ENCODE measurements around the gene PCIF1. TPM values are rescaled to one million over a fixed set of nuclear protein-coding genes. Genes with fewer than 3 reads are reported as not detected.

Gene PCIF1
- total RNA-seq, 2 experiments from 2014 or later, result 54.5 to 58.3 TPM

- Mint-ChIP-seq H3K4me1 (peaks cover 38% of the 10 kb centered on the region), H3K27me3 (peaks cover 11% of the 10 kb centered on the region), H3K4me3 (no peak overlapping the region), H3K36me3 (no peaks in the 10 kb centered on the region), H3K27ac (no peak overlapping the region), H3K9me3 (no peaks in the 10 kb centered on the region)
- ATAC-seq (ENCODE audit: low read depth) (no peak), DNase-seq (no peak)
- POLR2A ChIA-PET, result no interaction called here
These were observed 62.7 kb downstream of the PCIF1 start for GRCh38 chr20:45997187-45997586.

Other genes with a start within 250 kb of the PCIF1 start
- not detected for gene WFDC13, start 232.6 kb upstream of the PCIF1 start, total RNA-seq
- gene WFDC10B, start 229.7 kb upstream of the PCIF1 start, total RNA-seq, result not detected
- not detected for gene SPINT4, start 212.3 kb upstream of the PCIF1 start, total RNA-seq
- not detected for gene WFDC3, start 142.8 kb upstream of the PCIF1 start, total RNA-seq
- 10 to 100 TPM; 29.0 to 30.9 TPM for gene DNTTIP1, start 142.7 kb upstream of the PCIF1 start, total RNA-seq
- 100 to 1,000 TPM; 153 to 154 TPM for gene UBE2C, start 122.0 kb upstream of the PCIF1 start, total RNA-seq
- not detected for gene TNNC2, start 107.4 kb upstream of the PCIF1 start, total RNA-seq
- gene SNX21, start 100.9 kb upstream of the PCIF1 start, total RNA-seq, result 1 to 10 TPM; 2.0 to 2.5 TPM
- gene ACOT8, start 77.3 kb upstream of the PCIF1 start, total RNA-seq, result 10 to 100 TPM; 35.4 to 38.6 TPM
- 1 to 10 TPM; 5.3 to 5.7 TPM for gene ZSWIM3, start 77.1 kb upstream of the PCIF1 start, total RNA-seq
- 10 to 100 TPM; 12.2 to 13.0 TPM for gene ZSWIM1, start 53.5 kb upstream of the PCIF1 start, total RNA-seq
- gene SPATA25, start 47.1 kb upstream of the PCIF1 start, total RNA-seq, result 1 to 10 TPM; 1.7 to 2.0 TPM
- gene NEURL2, start 43.5 kb upstream of the PCIF1 start, total RNA-seq, result 1 to 10 TPM; 3.9 to 5.3 TPM
- 10 to 100 TPM; 76.9 to 83.4 TPM for gene CTSA, start 43.3 kb upstream of the PCIF1 start, total RNA-seq
- gene PLTP, start 22.5 kb upstream of the PCIF1 start, total RNA-seq, result 1 to 10 TPM; 2.2 to 2.9 TPM
- 10 to 100 TPM; 43.3 to 43.7 TPM for gene ZNF335, start 37.5 kb downstream of the PCIF1 start, total RNA-seq
- gene MMP9, start 74.2 kb downstream of the PCIF1 start, total RNA-seq, result 10 to 100 TPM; 18.4 to 21.8 TPM
- gene SLC12A5, start 94.5 kb downstream of the PCIF1 start, total RNA-seq, result 1 to 10 TPM; 1.6 to 1.9 TPM
- gene NCOA5, start 155.3 kb downstream of the PCIF1 start, total RNA-seq, result 10 to 100 TPM; 27.8 to 32.8 TPM
- 1 to 10 TPM; 3.0 to 3.1 TPM for gene CD40, start 183.6 kb downstream of the PCIF1 start, total RNA-seq

Measured in activated naive CD8-positive, alpha-beta T cell treated with anti-CD3 and anti-CD28 coated beads, Interleukin-2, amount 10 ng/mL, durations not matched to agents 7 days and 5 days (primary cell).